Tibial nerve (tissue), 4 donors: Measurements from ENCODE around the gene ZNRF1. TPM values are rescaled to one million over a fixed set of nuclear protein-coding genes. Genes with fewer than 3 reads are reported as not detected.

Experiments used
- DNase-seq, 2 donors: peaks; one replicate each; pipeline ENCODE4 v3.0.0-alpha.2; 2019; ENCODE audit warnings: low spot score in 2 of 2
- H3K27ac ChIP-seq, 4 donors: fragments of 200-600 bp; sonication (generic) in 3 of 4; one replicate each; pipeline ENCODE4 v1.5.1; 2017 to 2019; ENCODE audit warnings: mild to moderate bottlenecking in 1 of 4
- H3K27me3 ChIP-seq, 2 donors: fragments of 200-600 bp; sonication (generic) in 1 of 2; one replicate each; pipeline versions ENCODE4 v1.5.1 to v1.6.0; 2017 to 2019
- H3K36me3 ChIP-seq, 3 donors: fragments of 200-600 bp; sonication (generic); one replicate each; pipeline ENCODE4 v1.5.1; 2018 to 2019
- H3K4me1 ChIP-seq, 4 donors: fragments of 200-600 bp; sonication (generic) in 3 of 4; one replicate each; pipeline ENCODE4 v1.5.1; 2017 to 2019
- H3K4me3 ChIP-seq, 4 donors: fragments of 200-600 bp; sonication (generic) in 3 of 4; one replicate each; pipeline ENCODE4 v1.5.1; 2017 to 2019; ENCODE audit warnings: mild to moderate bottlenecking in 1 of 4, moderate library complexity in 1 of 4
- H3K9me3 ChIP-seq, 4 donors: fragments of 200-600 bp; sonication (generic) in 3 of 4; one replicate each; pipeline ENCODE4 v1.5.1; 2017 to 2019
- EP300 ChIP-seq, 2 donors: sonication (generic); formaldehyde crosslinking; IDR thresholded peaks; one replicate each; pipeline ENCODE4 v1.6.1; 2017; ENCODE audit warnings: antibody characterized with exemption in 2 of 2, mild to moderate bottlenecking in 1 of 2
- POLR2A ChIP-seq, 2 donors: fragments of 450-650 bp; IDR thresholded peaks; one replicate each; pipeline ENCODE4 v1.6.1; 2017; ENCODE audit warnings: antibody characterized with exemption in 2 of 2, mild to moderate bottlenecking in 2 of 2, moderate library complexity in 2 of 2
- WGBS, 2 donors: methylation state at CpG; one replicate each; pipeline ENCODE4 v1.1.5; 2018; 5-methylcytosine and 5-hydroxymethylcytosine counted together
- total RNA-seq, 4 donors: library from RNA; depleted of rRNA; stranded (reverse); fragments of >200 nt; gene quantifications; one replicate each; pipeline ENCODE4 v1.1.0, GENCODE V29; 2016
- TF ChIP-seq, protein P1 (sequence below), 5 experiments: fragments of 200-600 bp in 3 of 5; fragments of 450-650 bp in 2 of 5; sonication (generic) in 3 of 5; IDR thresholded peaks; one replicate each; pipeline ENCODE4 v1.5.1; 2016 to 2019; ENCODE audit warnings: antibody characterized with exemption in 5 of 5, mild to moderate bottlenecking in 3 of 5, moderate library complexity in 2 of 5

The ZNRF1 gene
- total RNA-seq, 4 donors from 2014 or later: 10.3 to 31.4 (median 14.7) TPM

DNA sequence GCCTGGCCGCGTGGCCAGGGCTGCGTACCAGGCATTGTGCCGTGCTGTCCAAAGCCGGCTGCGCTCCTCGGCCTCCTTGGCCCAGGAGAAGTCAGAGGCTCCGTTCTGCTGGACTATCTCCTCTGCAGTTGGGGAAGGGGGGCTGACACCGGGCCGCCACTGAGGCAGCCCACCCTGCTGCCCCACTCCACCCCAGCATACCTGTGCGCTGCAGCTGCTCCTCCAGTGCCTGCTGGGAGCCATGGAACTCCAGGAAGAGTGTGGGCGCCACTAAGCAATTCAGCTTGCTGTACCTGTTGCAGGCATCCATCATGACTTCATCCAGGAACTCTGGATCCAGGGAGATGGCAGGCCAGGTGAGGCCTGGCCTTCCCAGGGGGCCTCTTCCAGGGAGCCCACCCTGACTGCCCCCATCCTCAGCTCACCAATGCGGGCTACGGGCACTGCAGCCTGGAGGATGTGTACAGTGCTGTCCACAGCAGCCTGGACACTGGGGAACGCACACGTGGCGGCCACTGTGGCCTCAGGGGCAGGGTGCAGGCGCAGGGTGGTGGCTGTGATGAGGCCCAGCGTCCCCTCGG is 114.8 kb downstream of the ZNRF1 start:
- TF ChIP-seq, protein P1, sequence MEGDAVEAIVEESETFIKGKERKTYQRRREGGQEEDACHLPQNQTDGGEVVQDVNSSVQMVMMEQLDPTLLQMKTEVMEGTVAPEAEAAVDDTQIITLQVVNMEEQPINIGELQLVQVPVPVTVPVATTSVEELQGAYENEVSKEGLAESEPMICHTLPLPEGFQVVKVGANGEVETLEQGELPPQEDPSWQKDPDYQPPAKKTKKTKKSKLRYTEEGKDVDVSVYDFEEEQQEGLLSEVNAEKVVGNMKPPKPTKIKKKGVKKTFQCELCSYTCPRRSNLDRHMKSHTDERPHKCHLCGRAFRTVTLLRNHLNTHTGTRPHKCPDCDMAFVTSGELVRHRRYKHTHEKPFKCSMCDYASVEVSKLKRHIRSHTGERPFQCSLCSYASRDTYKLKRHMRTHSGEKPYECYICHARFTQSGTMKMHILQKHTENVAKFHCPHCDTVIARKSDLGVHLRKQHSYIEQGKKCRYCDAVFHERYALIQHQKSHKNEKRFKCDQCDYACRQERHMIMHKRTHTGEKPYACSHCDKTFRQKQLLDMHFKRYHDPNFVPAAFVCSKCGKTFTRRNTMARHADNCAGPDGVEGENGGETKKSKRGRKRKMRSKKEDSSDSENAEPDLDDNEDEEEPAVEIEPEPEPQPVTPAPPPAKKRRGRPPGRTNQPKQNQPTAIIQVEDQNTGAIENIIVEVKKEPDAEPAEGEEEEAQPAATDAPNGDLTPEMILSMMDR (IDR thresholded peaks at IDR 0.05): no peak
- no peak for TF ChIP-seq EP300 (IDR thresholded peaks at IDR 0.05)
- TF ChIP-seq POLR2A (IDR thresholded peaks at IDR 0.05): no peak
- Histone ChIP-seq H3K9me3 (no peaks in the 10 kb centered on the region), H3K27me3 (no peaks in the 10 kb centered on the region), H3K4me1 (peaks cover 0 to 69% (median 34%) of the 10 kb centered on the region in 4 donors), H3K4me3 (no peak overlapping the region), H3K27ac (no peak overlapping the region), H3K36me3 (peaks cover 0 to 21% (median 0%) of the 10 kb centered on the region in 3 donors)
- no peak for DNase-seq
- WGBS, 2 donors: 80 to 85% methylated on average over 12 to 14 of the region's 20 CpGs

DNA sequence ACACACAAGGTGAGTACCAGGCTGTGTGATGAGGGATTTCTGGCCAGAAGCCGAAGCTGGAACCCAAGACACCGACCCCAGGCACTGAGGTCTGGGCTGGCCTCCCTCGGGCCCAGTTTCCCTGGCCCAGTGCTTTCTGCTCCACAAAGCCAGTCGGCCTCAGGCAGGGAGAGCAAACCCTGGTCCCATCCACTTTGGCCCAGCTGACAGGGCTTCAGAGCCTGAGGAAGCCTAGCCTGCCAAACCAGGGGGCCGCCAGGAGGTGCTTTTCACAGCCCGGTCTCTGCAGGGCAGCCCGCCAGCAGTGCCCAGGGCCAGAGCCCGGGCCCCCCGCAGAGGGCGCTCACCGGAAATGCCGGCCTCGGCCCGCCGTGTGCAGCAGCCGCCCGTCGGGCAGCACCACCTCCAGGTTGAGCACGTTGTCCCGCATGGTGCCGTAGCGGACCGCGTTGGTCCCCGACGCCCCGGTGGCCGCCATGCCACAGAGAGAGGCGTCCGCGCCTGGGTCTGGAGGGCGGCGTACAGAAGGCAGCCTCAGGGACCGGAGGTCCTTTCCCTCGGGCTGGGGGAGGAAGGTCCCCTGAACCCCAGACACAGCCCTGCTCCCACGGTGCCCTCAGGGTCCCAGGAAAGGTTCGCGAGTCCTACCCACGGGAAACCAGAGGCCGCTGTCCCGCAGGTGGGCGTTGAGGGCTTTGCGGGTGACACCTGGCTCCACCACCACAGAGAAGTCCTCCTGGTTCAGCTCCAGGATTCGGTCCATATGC is 115.5 kb downstream of the ZNRF1 start:
- Histone ChIP-seq H3K27ac (no peak overlapping the region), H3K4me3 (no peak overlapping the region), H3K9me3 (no peaks in the 10 kb centered on the region), H3K4me1 (peaks cover 0 to 62% (median 27%) of the 10 kb centered on the region in 4 donors), H3K36me3 (peaks cover 0 to 21% (median 0%) of the 10 kb centered on the region in 3 donors), H3K27me3 (no peaks in the 10 kb centered on the region)
- TF ChIP-seq, protein P1 (IDR thresholded peaks at IDR 0.05): no peak
- TF ChIP-seq EP300 (IDR thresholded peaks at IDR 0.05): no peak
- TF ChIP-seq POLR2A (IDR thresholded peaks at IDR 0.05): no peak
- DNase-seq: no peak
- WGBS, 2 donors: 83 to 88% methylated on average over 16 to 39 of the region's 44 CpGs

DNA sequence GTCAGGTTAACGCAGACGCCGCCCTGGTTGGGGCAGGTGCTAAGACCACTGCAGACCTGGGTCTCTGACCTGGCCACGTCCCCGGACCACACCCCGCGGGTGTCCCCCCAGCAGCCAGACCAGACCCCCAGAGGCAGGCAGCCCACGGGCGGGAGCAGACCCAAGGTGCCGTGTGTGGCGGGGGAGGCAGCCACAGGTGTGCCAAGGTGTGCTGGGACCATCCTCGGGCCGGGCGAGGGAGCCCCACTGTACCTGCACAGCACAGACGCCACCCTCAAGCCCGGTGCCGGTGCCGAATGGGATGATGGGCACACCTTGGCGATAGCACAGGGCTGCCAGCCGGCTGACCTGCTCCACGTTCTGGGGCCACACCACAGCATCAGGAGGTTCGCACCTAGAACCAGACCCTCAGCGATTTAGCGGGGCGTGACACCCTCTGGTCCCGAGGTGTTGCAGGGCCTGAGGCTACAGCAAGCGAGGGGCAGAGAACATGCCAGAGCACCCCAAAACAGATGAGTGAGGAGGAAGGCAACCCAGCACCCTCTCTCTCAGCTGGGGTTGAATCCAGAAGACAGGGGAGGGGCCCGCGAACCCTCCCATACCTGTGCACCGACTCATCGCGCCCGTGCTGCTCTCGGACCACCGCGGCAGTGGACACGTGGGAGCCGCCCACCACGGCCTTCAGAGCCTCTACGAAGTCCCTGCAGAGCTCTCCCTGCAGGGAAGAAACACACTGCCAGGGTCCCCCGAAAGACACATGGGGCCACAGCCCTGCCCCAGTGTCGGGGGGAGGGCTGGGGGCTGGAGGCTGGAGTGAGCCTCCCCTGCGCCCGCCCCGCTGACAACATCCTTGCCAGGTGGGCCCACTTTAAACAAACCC is 116.4 kb downstream of the ZNRF1 start:
- Histone ChIP-seq H3K27me3 (no peaks in the 10 kb centered on the region), H3K4me1 (peaks cover 0 to 54% (median 19%) of the 10 kb centered on the region in 4 donors), H3K4me3 (peak overlapping the region in 3 of 4 donors; percentile 2 to 66 (median 52)), H3K9me3 (no peaks in the 10 kb centered on the region), H3K27ac (peak overlapping the region in 3 of 4 donors; percentile 67 to 90 (median 77)), H3K36me3 (peaks cover 0 to 21% (median 0%) of the 10 kb centered on the region in 3 donors)
- no peak for DNase-seq
- WGBS, 2 donors: 83 to 89% methylated on average over 26 to 42 of the region's 45 CpGs
- TF ChIP-seq, protein P1 (IDR thresholded peaks at IDR 0.05): no peak
- TF ChIP-seq POLR2A (IDR thresholded peaks at IDR 0.05) (no peak), EP300 (IDR thresholded peaks at IDR 0.05) (no peak)

DNA sequence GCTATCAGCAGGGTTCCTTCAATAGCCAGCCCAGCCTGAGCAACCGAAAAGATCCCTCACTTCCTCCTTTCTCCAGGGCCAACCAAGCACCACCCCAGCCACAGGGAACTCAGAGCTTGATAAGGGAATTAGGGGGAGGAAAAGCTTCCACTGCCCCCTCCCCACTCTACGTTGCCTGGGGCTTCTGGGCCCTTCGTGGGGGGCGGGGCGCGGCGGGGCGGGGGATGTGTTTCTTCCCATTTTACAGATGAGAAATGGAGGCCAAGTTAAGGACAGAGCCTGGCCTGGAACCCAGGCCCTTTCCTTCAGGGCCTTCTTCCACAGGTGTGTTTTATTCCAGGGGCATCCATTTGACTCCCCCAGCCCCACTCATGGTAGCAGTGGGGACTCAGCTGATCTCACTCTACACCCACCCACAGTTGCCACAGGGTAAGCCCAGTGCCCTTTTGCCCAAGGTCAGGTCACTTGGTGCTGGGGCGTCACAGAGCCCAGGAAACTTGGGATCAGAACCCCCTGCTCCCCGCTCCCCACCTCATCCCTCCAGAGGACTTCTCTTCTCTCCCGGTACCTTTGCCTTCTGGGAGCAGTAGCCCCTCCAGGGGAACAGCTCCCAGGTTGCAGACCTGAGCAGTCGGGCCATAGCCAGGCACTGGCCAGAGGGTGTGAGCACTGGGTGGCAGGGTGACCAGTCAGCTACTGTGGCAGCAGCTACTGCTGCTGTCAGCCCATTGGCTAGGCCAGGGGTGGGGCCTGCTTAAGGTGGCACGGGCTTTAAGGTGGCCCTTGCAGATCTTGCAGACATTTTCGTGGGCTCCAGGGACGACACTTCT is 117.5 kb downstream of the ZNRF1 start, which contains the start of gene LDHD:
Gene LDHD (minus strand): TSS at position 700 of the 830 bp plus-strand sequence. CDS start 60 bp downstream, at position 640.
- DNase-seq: peak; percentile 73 to 79
- Histone ChIP-seq H3K4me3 (peak within 1 kb of the TSS; percentile 50 to 66 (median 52)), H3K4me1 (peaks cover 0 to 43% (median 9%) of the 10 kb centered on the region in 4 donors), H3K27ac (peak within 1 kb of the TSS; percentile 67 to 90 (median 74)), H3K9me3 (peaks cover 0 to 3% (median under 1%) of the 10 kb centered on the region in 4 donors), H3K36me3 (peaks cover 0 to 21% (median 0%) of the 10 kb centered on the region in 3 donors), H3K27me3 (no peaks in the 10 kb centered on the region)
- 23 to 37% methylated on average over 9 to 15 of the region's 15 CpGs for WGBS, 2 donors
- TF ChIP-seq POLR2A (IDR thresholded peaks at IDR 0.05) (peak; percentile 36 to 64), EP300 (IDR thresholded peaks at IDR 0.05) (peak; percentile 57 to 93)
- TF ChIP-seq, protein P1 (IDR thresholded peaks at IDR 0.05): peak in 2 of 5 experiments; percentile 13 to 24
